Neural cell (in vitro differentiated cells): ENCODE data around the gene BCL7B.

Experiments
- EZH2 ChIP-seq: fragments of 200-600, 300-800 bp; shearing (Covaris generic), sonication (generic); IDR thresholded peaks from 2 replicates; pipeline ENCODE4 v1.6.1; 2014; ENCODE audit warnings: antibody characterized with exemption, low read length, borderline replicate concordance, mild to moderate bottlenecking; ENCODE audit not compliant: insufficient read depth, poor library complexity, severe bottlenecking
- POLR2AphosphoS5 ChIP-seq: IDR thresholded peaks from 2 replicates; pipeline ENCODE4 v1.6.1; 2012
- SMC3 ChIP-seq: fragments of 450-650 bp; conservative IDR thresholded peaks from 2 replicates; pipeline ENCODE4 v1.6.1; 2014; ENCODE audit warnings: antibody characterized with exemption, mild to moderate bottlenecking, moderate library complexity; ENCODE audit not compliant: poor library complexity
- TAF1 ChIP-seq: IDR thresholded peaks from 2 replicates; pipeline ENCODE4 v1.6.1; 2012; ENCODE audit warnings: low read depth
- TF ChIP-seq, protein P1 (sequence below): fragments of 450-650 bp; IDR thresholded peaks from 2 replicates; pipeline ENCODE4 v1.5.1; 2014; ENCODE audit warnings: antibody characterized with exemption, mild to moderate bottlenecking, moderate library complexity; ENCODE audit not compliant: poor library complexity, severe bottlenecking

DNA sequence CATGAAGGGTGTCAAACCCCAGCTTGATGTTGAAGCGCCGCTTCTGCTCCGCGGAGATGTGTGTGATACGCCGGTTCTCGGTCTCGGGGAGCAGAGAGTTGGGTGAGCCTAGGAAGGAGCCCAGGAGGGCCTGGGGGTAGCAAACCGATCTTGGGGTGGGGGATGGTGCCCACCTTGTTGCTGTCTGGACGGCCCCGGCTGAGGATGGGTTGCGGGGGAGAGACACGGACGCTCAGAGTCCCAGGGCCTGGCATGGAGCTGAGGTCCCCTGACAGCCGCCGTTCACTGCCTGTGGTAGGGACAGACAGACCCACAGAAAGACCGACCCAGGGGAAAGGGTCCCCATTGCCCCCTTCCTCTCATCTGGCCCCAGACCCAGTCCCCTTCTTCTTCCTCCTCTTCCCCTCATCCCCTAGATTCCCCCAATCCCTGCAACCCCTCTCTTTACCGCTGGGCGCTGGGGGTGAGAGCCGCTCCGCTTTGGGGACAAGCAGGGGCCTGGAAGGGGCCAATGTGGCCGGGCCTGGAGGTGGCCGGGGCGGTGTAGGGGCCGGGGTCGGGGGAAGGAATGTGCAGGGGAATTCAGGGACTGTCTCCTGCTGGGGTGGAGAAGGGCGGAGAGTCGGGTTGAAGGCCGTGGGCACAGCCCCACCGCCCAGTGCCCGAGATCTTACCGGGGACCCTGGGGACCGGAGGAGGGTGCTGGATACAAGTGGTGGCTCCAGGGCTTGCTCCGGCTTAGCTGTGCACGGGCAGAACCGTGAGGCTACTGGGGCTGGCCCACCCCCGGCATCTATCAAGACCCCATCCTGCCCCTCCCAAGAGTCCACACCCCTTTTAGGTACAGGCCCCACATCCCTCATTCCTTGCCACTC, 38.9 kb upstream of the BCL7B start:
- TF ChIP-seq, protein P1, sequence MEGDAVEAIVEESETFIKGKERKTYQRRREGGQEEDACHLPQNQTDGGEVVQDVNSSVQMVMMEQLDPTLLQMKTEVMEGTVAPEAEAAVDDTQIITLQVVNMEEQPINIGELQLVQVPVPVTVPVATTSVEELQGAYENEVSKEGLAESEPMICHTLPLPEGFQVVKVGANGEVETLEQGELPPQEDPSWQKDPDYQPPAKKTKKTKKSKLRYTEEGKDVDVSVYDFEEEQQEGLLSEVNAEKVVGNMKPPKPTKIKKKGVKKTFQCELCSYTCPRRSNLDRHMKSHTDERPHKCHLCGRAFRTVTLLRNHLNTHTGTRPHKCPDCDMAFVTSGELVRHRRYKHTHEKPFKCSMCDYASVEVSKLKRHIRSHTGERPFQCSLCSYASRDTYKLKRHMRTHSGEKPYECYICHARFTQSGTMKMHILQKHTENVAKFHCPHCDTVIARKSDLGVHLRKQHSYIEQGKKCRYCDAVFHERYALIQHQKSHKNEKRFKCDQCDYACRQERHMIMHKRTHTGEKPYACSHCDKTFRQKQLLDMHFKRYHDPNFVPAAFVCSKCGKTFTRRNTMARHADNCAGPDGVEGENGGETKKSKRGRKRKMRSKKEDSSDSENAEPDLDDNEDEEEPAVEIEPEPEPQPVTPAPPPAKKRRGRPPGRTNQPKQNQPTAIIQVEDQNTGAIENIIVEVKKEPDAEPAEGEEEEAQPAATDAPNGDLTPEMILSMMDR: no peak
- TF ChIP-seq EZH2 (no peak), POLR2AphosphoS5 (no peak), SMC3 (no peak), TAF1 (no peak)
